Liver (tissue), 2 donors: ENCODE measurements around the gene NUB1.

ENCODE experiments used
- CTCF ChIP-seq: fragments of 150-350 bp; IDR thresholded peaks from 2 replicates; pipeline ENCODE4 v1.5.1; 2017; ENCODE audit warnings: improper control_type of control experiment, low read depth, low read length; ENCODE audit not compliant: missing input control
- YY1 ChIP-seq: IDR thresholded peaks from 2 replicates; pipeline ENCODE4 v1.6.1; 2016; ENCODE audit warnings: antibody characterized with exemption, mild to moderate bottlenecking
- TF ChIP-seq, protein P1 (sequence below): IDR thresholded peaks from 2 replicates; pipeline ENCODE4 v1.6.1; 2016; ENCODE audit warnings: antibody characterized with exemption
- donor health status: healthy.

DNA sequence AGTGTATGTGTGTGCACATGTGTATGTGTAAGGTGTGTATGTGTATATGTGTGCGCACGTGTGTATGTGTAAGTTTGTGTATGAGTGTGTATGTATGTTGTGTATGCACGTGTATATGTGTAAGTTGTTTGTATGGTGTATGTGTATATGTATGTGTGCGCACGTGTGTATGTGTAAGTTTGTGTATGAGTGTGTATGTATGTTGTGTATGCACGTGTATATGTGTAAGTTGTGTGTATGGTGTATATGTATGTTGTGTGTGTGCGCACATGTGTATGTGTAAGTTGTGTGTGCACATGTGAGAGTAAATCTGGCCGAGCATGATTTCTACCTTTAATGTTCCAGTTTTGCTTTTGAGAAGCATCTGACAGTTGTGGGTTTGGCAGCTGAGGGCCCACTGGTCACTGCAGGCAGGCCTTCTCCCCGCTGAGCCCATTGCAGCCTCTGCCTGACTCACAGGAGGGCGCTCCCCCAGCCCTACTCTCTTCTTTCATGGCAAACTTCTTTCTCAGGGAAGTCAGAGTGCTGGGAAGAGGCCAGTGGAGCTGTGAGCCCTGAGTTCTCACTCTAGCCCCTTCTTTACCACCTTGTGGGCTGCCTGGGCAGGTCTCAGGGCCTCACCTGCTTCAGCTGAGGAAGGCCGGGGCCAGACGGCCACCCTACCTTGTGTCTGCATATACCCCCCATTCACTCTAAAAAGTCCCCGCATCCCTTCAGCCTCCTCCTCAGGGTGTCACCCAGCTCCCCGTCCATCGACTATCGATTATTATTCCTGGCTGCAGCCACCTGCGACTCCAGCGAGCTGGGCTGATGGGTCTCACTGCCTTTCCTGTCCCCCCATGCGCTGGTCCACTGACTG, 57.1 kb downstream of the NUB1 start:
- TF ChIP-seq CTCF (no peak), YY1 (no peak)
- TF ChIP-seq, protein P1, sequence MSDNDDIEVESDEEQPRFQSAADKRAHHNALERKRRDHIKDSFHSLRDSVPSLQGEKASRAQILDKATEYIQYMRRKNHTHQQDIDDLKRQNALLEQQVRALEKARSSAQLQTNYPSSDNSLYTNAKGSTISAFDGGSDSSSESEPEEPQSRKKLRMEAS: no peak
